ENCODE data around the gene PLEKHM1. TPM values are rescaled to one million over a fixed set of nuclear protein-coding genes. Genes with fewer than 3 reads are reported as not detected.

Gene PLEKHM1
- polyA plus RNA-seq, 3 donors from 2014 or later = 7.9 to 34.3 (median 13.6) TPM

- no peaks in the 10 kb centered on the region for H3K9me3 Mint-ChIP-seq
- H3K4me3 Mint-ChIP-seq = no peak overlapping the region
Observed at GRCh38 chr17:45403906-45404490, 86.5 kb downstream of the PLEKHM1 start.

GRCh38 chr17:45402916-45403315 lies 87.6 kb downstream of the PLEKHM1 start:
- Mint-ChIP-seq H3K27me3 (ENCODE audit: low read depth in 3 of 3) (peaks cover 0 to 2% (median 0%) of the 10 kb centered on the region in 3 donors), H3K36me3 (peaks cover 12 to 39% (median 12%) of the 10 kb centered on the region in 3 donors), H3K27ac (peak overlapping the region in 1 of 6 donors; percentile 28), H3K4me3 (no peak overlapping the region), H3K4me1 (peaks cover 21 to 26% of the 10 kb centered on the region in 2 donors), H3K9me3 (no peaks in the 10 kb centered on the region)
- DNase-seq = no peak

More at GRCh38 chr17:45403906-45404490, 86.5 kb downstream of the PLEKHM1 start:
- H3K4me1 Mint-ChIP-seq = peaks cover 31 to 37% of the 10 kb centered on the region in 2 donors
- peak overlapping the region in 2 of 6 donors; percentile 69 to 79 for H3K27ac Mint-ChIP-seq
- H3K36me3 Mint-ChIP-seq = peaks cover 12 to 35% (median 13%) of the 10 kb centered on the region in 3 donors
- peaks cover 0 to 2% (median 0%) of the 10 kb centered on the region in 3 donors for H3K27me3 Mint-ChIP-seq (ENCODE audit: low read depth in 3 of 3)
- no peak for DNase-seq

GRCh38 chr17:45398800-45399199 lies 91.7 kb downstream of the PLEKHM1 start:
- no peaks in the 10 kb centered on the region for H3K9me3 Mint-ChIP-seq
- peaks cover 0 to 5% (median 2%) of the 10 kb centered on the region in 3 donors for H3K27me3 Mint-ChIP-seq (ENCODE audit: low read depth in 3 of 3)
- H3K27ac Mint-ChIP-seq = peak overlapping the region in 4 of 6 donors; percentile 12 to 53 (median 42)
- H3K4me3 Mint-ChIP-seq = no peak overlapping the region
- peaks cover 11 to 37% (median 17%) of the 10 kb centered on the region in 3 donors for H3K36me3 Mint-ChIP-seq
- peaks cover 5% of the 10 kb centered on the region in 2 donors for H3K4me1 Mint-ChIP-seq
- DNase-seq = no peak

- DNase-seq = no peak
- Mint-ChIP-seq H3K9me3 (no peaks in the 10 kb centered on the region), H3K27ac (no peak overlapping the region), H3K4me1 (peaks cover 10 to 13% of the 10 kb centered on the region in 2 donors), H3K4me3 (no peak overlapping the region), H3K27me3 (ENCODE audit: low read depth in 3 of 3) (peaks cover 0 to 7% (median 2%) of the 10 kb centered on the region in 3 donors), H3K36me3 (peaks cover 11 to 36% (median 17%) of the 10 kb centered on the region in 3 donors)
Observed at GRCh38 chr17:45397796-45398195, 92.7 kb downstream of the PLEKHM1 start.

- peaks cover 8 to 30% (median 13%) of the 10 kb centered on the region in 3 donors for H3K36me3 Mint-ChIP-seq
- H3K4me1 Mint-ChIP-seq = peaks cover 9 to 14% of the 10 kb centered on the region in 2 donors
- no peaks in the 10 kb centered on the region for H3K9me3 Mint-ChIP-seq
- peaks cover 0 to 8% (median 2%) of the 10 kb centered on the region in 3 donors for H3K27me3 Mint-ChIP-seq (ENCODE audit: low read depth in 3 of 3)
- peak overlapping the region in 2 of 6 donors; percentile 61 to 80 for H3K27ac Mint-ChIP-seq
- DNase-seq = no peak
- no peak overlapping the region for H3K4me3 Mint-ChIP-seq
Observed at GRCh38 chr17:45396496-45397205, 93.9 kb downstream of the PLEKHM1 start.

- DNase-seq = no peak
- Mint-ChIP-seq H3K27ac (no peak overlapping the region), H3K27me3 (ENCODE audit: low read depth in 3 of 3) (peaks cover 0 to 8% (median 2%) of the 10 kb centered on the region in 3 donors), H3K9me3 (no peaks in the 10 kb centered on the region), H3K36me3 (peaks cover 5 to 23% (median 10%) of the 10 kb centered on the region in 3 donors), H3K4me1 (peaks cover 9 to 14% of the 10 kb centered on the region in 2 donors), H3K4me3 (no peak overlapping the region)
Observed at GRCh38 chr17:45395569-45396415, 94.7 kb downstream of the PLEKHM1 start.

GRCh38 chr17:45394913-45395568 lies 95.5 kb downstream of the PLEKHM1 start:
- no peaks in the 10 kb centered on the region for H3K9me3 Mint-ChIP-seq
- H3K36me3 Mint-ChIP-seq = peaks cover 5 to 21% (median 8%) of the 10 kb centered on the region in 3 donors
- no peak overlapping the region for H3K4me3 Mint-ChIP-seq
- peak; percentile 36 to 47 (median 45) for DNase-seq
- peak overlapping the region in 2 of 6 donors; percentile 29 to 57 for H3K27ac Mint-ChIP-seq
- H3K4me1 Mint-ChIP-seq = peaks cover 9 to 14% of the 10 kb centered on the region in 2 donors
- H3K27me3 Mint-ChIP-seq (ENCODE audit: low read depth in 3 of 3) = peaks cover 0 to 8% (median 2%) of the 10 kb centered on the region in 3 donors

- H3K4me1 Mint-ChIP-seq = peaks cover 9 to 14% of the 10 kb centered on the region in 2 donors
- no peak overlapping the region for H3K4me3 Mint-ChIP-seq
- H3K36me3 Mint-ChIP-seq = peaks cover 5 to 18% (median 8%) of the 10 kb centered on the region in 3 donors
- H3K9me3 Mint-ChIP-seq = no peaks in the 10 kb centered on the region
- peak overlapping the region in 1 of 6 donors; percentile 29 for H3K27ac Mint-ChIP-seq
- DNase-seq = no peak
- H3K27me3 Mint-ChIP-seq (ENCODE audit: low read depth in 3 of 3) = peaks cover 0 to 8% (median 2%) of the 10 kb centered on the region in 3 donors
Observed at GRCh38 chr17:45394564-45394912, 96.0 kb downstream of the PLEKHM1 start.

- H3K36me3 Mint-ChIP-seq = peaks cover 5 to 16% (median 8%) of the 10 kb centered on the region in 3 donors
- H3K9me3 Mint-ChIP-seq = no peaks in the 10 kb centered on the region
- no peak overlapping the region for H3K4me3 Mint-ChIP-seq
- H3K4me1 Mint-ChIP-seq = peaks cover 9 to 14% of the 10 kb centered on the region in 2 donors
- peak overlapping the region in 1 of 6 donors; percentile 59 for H3K27ac Mint-ChIP-seq
- no peak for DNase-seq
- H3K27me3 Mint-ChIP-seq (ENCODE audit: low read depth in 3 of 3) = peaks cover 0 to 8% (median 2%) of the 10 kb centered on the region in 3 donors
Observed at GRCh38 chr17:45394091-45394490, 96.4 kb downstream of the PLEKHM1 start.

GRCh38 chr17:45393411-45393810 lies 97.1 kb downstream of the PLEKHM1 start:
- H3K4me3 Mint-ChIP-seq = no peak overlapping the region
- peak overlapping the region in 4 of 6 donors; percentile 36 to 85 (median 61) for H3K27ac Mint-ChIP-seq
- no peaks in the 10 kb centered on the region for H3K9me3 Mint-ChIP-seq
- DNase-seq = no peak
- peaks cover 5 to 11% (median 8%) of the 10 kb centered on the region in 3 donors for H3K36me3 Mint-ChIP-seq
- peaks cover 9 to 14% of the 10 kb centered on the region in 2 donors for H3K4me1 Mint-ChIP-seq
- H3K27me3 Mint-ChIP-seq (ENCODE audit: low read depth in 3 of 3) = peaks cover 2 to 8% (median 3%) of the 10 kb centered on the region in 3 donors

- Mint-ChIP-seq H3K4me3 (peak overlapping the region in 1 of 5 donors; percentile 24), H3K36me3 (peaks cover 1 to 4% (median 3%) of the 10 kb centered on the region in 3 donors), H3K27me3 (ENCODE audit: low read depth in 3 of 3) (peaks cover 2 to 8% (median 3%) of the 10 kb centered on the region in 3 donors), H3K27ac (peak overlapping the region in 3 of 6 donors; percentile 18 to 45 (median 26)), H3K9me3 (no peaks in the 10 kb centered on the region), H3K4me1 (peaks cover 8 to 9% of the 10 kb centered on the region in 2 donors)
- no peak for DNase-seq
Observed at GRCh38 chr17:45391918-45392317, 98.6 kb downstream of the PLEKHM1 start.

GRCh38 chr17:45391291-45391690 lies 99.2 kb downstream of the PLEKHM1 start:
- Mint-ChIP-seq H3K27me3 (ENCODE audit: low read depth in 3 of 3) (peaks cover 2 to 8% (median 3%) of the 10 kb centered on the region in 3 donors), H3K36me3 (peaks cover 0 to 3% (median 2%) of the 10 kb centered on the region in 3 donors), H3K4me3 (no peak overlapping the region), H3K9me3 (no peaks in the 10 kb centered on the region), H3K27ac (no peak overlapping the region), H3K4me1 (peaks cover 8% of the 10 kb centered on the region in 2 donors)
- DNase-seq = no peak

- no peak for DNase-seq
- peaks cover 0 to 6% (median 5%) of the 10 kb centered on the region in 3 donors for H3K27me3 Mint-ChIP-seq (ENCODE audit: low read depth in 3 of 3)
- H3K9me3 Mint-ChIP-seq = no peaks in the 10 kb centered on the region
- no peak overlapping the region for H3K27ac Mint-ChIP-seq
- no peak overlapping the region for H3K4me3 Mint-ChIP-seq
- H3K4me1 Mint-ChIP-seq = peaks cover 7 to 8% of the 10 kb centered on the region in 2 donors
- no peaks in the 10 kb centered on the region for H3K36me3 Mint-ChIP-seq
Observed at GRCh38 chr17:45389354-45389753, 101.2 kb downstream of the PLEKHM1 start.
